GM20431 (cell line): ENCODE data around the gene MARCOL.

ENCODE experiments used
- in situ Hi-C: fragments of 300-500 bp; cut with MseI, MboI; formaldehyde crosslinking; loops from one replicate; pipeline ENCODE4 v1.15.0; 2020; ENCODE audit warnings: low sequenced_read_pairs; ENCODE audit not compliant: unreplicated experiment

The MARCOL gene, protein sequence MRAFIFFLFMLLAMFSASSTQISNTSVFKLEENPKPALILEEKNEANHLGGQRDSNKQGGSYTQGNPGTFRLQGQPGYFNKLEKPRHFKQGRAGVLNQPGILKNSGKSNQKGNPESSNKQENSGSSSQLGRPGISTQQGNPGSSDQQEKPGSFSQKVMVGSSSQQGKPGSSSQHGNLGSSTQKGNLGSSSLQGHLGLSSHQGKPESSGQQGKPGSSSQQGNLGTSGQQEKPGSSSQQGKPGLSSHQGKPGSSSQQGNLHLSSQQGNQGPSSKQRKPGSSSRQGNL

DNA sequence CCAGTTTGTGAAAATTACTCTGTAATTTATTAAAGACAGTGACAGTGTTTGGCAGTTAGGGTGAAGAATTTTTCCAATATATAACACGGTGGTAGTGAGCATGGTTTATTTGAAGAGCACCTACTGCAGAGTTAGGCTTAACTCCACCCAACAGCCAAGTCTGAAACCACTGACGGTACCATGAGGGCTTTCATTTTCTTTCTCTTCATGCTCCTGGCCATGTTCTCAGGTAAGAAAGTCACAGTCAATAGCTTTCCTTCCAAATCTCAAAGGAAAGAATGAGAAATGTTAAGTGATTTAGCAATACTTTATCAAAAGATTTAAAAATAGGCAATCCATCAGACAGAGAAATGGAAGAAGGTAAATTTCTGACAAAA is at the start of gene MARCOL:
Gene MARCOL, plus strand, starts transcription at position 108 of the 377 bp plus-strand sequence. Its CDS starts 73 bp downstream, at position 181.
- in situ Hi-C loops, result no loop called here

DNA sequence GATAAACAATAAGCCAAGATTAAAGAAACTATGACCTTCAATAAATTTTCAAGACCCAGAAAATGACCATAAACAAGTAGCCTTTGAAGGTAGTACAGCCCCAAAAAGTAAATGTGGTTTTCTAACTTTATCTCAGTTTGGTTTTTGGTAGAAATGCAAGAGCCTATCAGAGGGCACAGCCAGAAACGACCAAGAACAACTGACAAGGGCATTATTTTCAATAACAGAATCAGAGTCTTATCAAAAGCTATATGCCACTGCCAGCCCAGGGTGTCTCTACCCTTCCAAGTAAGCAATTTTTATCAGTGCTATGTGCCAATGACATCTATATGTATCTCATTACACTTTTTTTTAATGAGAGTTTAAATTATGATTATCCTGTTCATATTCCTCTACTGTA is 47.3 kb upstream of the MARCOL start:
- in situ Hi-C loops, result no loop called here

DNA sequence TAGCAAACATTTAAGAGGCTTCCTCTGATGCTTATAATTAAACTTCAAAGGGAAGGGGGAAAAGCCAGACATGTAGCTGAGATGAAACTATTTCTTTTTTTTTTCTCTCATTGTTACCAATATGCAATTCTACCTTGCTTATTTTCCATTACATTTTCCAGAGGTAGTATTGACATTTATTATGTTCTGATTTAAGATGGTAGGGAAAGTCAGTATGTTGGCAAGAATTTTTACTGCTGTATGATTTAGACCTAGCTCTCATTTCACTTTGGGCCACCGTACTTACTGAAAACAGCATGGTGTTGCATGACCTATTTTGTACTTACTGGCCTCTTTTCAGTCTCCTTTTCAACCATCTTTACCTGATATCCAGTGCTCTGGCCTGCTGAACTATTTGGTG is 45.1 kb upstream of the MARCOL start:
- in situ Hi-C loops, result no loop called here

DNA sequence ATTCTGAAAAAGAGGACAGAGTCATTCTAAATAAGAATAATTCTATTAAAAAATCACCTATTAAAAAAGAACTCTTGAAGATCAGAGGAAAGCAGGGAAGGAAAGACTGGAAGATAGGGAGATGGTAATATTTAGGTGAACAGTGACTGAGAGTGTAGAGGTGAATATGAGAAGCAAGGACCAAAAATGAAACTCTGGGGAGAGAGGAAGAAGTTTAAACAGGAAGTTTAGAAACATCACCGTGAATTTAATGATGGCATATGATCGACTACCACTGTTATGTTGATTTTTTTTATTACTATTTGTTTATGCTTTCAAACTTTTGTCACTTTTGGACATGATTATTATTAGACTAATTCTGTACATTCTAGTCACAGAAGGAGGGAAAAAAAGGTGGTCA is 37.2 kb upstream of the MARCOL start:
- in situ Hi-C loops, result no loop called here

DNA sequence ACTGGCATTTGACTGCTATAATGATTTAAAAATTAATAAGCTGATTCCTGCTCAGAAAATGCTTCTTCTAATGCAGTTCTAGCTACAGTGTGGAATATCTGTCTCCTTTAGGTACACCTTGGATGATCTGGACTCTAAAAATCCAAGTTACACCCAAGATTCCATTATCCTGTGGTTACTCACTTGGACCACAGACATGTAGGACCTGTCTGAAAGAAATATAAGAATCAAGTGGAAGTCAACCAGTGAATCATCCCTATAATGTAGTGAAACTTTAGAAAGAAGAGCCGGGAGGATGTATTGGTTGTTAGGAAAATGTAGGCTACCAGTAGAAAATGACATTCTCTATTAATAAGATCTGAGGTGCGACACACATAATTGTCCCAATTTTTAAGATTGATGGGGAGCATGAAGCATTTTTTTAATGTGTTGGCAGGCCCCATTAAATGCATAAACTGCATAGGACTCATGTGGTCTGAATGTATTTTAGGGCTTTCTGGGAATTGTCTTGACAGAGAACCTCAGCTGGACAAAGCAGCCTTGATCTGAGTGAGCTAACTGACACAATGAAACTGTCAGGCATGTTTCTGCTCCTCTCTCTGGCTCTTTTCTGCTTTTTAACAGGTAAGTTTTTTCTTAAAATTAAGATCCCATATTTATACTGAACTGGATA is 35.7 kb upstream of the MARCOL start, which contains the start of gene SPINK6:
Gene SPINK6, plus strand, starts transcription at position 512 of the 673 bp plus-strand sequence. Its CDS starts 55 bp downstream, at position 567.
- in situ Hi-C loops, result no loop called here

DNA sequence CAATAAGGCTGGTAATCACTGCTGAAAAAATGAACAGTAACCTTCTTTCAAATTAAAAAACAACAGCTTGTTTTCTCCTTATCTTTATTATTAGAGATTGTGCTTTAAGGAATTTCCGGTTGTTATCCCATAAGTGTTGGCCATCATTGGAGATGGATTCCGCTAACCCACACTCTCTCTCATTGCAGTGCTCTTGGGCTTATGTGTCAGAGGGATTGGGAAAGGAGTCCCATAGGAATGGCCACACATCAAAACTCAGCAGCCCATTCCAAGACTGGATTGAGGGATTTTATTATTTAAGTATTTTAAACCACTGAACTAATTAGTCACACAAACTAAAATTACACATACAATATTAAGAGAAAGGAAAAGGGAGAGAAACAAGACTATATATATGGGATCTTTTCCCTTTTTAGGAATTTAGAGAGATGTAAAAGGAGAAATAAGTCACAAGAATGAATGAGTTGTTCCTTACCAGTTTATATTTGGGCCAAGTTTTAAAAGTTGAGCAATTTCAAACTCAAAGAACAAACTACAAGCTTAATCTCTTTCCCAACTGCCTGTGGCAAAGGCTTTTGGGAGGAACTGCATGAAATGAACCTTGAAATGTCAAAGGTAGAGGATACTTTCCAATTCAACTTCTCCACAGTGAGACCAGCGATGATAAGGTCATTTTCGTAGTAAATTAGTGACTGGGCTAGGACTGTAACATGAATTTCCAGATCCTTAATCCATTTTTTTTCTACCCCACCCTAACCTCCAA is 33.1 kb upstream of the MARCOL start:
- in situ Hi-C loops, result no loop called here

DNA sequence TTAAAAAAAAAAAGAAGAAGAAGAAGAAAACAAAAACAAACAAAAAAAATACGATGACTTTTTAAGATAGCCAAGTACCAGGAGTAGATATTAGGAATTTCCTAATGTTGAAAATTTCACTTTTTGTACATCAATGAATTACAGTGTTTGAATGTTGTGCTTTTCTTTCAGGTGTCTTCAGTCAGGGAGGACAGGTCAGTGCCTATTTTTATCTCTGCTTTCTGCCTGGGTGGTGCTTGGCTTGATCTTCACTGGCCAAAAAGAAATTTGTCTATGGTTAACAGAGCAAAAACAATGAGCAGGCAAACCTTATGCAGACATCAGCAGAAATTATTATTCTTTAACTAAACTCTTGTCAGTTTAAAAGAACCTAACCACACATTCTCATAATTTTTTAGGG is 32.5 kb upstream of the MARCOL start:
- in situ Hi-C loops, result no loop called here

DNA sequence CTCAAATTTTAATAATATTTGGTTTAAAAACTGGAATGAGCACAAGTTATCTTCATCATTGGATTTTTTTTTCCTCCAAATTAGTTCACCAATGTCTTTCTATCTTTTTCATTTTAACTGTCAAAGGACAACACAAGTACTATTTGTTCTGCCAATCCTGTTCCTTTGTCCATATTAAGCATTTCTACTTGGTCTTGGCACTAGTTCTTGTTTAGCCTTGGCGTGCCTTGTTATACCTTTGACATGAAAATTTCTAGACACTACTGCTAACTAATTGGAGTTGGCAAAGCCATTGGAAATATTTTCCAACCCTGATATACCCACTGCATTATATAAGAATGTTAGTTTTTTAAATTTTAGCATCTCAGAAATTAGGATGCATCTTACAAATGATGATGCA is 31.7 kb upstream of the MARCOL start:
- in situ Hi-C loops, result no loop called here

DNA sequence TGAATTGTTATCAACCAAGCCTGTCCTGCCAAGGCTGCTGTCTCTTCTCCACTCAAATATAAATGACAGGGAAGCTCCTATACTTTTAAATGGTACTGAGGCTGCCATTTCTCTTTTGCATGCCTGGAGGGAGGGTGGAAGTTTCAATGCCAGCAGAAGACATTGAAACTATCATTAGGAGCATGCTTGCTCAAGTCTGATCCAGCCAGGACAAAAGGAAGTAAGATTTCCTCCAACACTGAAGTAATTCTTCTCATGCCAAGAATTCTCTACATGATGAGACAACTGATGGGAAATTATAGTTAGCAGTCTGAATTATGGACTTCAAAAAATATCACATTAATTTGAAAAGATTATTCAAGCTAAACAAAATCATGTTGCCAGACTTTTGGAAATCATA is 30.1 kb upstream of the MARCOL start:
- in situ Hi-C loops, result no loop called here

DNA sequence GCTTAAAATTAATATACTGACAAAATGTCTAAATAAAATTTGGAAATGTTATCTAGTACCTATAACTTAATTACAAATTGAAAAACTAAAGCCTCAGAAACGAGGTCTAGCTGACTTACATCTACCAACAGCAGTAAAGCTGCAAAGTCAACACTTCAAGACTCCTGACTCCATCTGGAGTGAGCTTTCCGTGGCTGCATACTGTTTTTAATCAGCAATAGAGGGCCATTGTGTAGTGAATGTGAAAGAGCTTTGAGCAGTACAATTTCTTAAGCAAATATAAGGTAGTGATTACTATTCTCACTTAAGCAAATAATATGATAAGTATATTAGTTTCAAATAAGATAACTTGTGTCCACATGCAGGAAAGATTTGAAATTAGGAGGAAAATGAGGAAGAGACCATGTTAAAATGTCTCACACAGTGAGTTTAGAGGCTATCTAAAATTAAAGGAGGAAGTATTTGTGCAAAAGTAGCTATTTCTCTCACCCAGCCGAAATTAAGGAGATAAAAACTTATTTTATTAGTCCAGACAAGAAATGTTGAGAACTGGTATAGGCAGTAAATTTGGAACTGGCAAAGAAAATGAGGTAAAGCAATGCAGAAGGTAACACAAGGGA is 29.1 kb upstream of the MARCOL start:
- in situ Hi-C loops, result no loop called here

DNA sequence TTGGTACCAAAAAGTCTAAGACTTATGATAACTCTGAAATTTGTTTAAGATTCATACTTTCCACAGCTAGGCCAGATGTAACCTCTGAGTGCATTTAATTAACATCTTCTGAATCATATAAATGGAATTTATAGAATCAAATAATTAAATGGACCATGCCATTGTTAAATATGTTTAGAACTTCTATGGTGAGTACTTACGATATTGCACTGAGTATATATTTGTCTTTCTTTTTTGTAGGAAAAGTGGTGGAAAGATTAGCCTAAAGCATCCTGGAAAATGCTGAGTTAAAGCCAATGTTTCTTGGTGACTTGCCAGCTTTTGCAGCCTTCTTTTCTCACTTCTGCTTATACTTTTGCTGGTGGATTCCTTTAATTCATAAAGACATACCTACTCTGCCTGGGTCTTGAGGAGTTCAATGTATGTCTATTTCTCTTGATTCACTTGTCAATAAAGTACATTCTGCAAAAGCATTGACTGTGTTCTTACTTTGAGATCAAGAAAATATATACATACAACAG is 23.6 kb upstream of the MARCOL start:
- in situ Hi-C loops, result no loop called here

DNA sequence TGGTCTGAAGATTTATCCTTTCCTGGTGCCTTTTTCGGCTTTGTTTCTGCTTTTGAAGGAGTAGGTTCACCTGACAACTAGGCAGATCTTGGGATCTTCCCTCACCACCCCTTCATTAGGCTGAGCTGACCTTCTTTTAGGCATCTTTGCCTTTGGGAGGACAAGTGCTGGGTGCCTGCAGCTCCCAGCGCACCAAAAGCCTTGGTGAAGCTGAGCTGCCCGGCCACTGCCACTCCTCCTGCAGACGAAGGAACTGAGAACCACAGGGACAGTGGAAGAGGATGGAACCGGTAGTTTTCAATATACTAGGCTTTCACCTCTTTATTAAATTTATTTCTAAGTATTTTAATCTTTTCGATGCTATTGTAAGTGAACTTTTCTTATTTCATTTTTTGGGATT is 16.8 kb upstream of the MARCOL start:
- in situ Hi-C loops, result no loop called here

DNA sequence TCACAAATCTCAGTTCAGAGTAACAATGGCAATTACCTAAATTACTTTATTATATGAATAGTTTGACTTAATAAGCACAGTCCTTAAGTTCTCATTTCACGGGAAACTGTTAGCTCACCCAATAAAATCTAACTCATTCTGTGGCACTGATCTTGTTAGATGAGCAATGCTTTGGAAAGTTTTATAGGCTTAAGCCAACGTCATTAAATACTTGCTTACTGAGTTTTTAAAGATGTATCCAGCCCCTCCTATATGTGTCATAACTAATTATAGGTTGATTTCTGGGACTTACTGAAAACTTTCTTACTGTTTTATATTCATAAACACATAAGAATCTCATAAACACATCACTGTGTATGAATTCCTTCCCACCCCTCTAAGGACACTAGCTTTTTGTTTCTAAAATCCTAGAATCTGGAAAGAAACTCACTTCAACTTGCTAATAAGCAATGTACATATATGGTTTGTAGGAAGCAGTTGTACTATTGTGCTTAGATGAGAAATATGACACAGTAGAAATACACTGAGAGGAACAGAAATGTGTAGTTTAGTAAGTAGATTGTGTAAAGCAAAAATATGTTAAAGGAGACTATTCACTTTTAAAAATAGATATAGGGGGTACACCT is 14.1 kb upstream of the MARCOL start:
- in situ Hi-C loops, result no loop called here

DNA sequence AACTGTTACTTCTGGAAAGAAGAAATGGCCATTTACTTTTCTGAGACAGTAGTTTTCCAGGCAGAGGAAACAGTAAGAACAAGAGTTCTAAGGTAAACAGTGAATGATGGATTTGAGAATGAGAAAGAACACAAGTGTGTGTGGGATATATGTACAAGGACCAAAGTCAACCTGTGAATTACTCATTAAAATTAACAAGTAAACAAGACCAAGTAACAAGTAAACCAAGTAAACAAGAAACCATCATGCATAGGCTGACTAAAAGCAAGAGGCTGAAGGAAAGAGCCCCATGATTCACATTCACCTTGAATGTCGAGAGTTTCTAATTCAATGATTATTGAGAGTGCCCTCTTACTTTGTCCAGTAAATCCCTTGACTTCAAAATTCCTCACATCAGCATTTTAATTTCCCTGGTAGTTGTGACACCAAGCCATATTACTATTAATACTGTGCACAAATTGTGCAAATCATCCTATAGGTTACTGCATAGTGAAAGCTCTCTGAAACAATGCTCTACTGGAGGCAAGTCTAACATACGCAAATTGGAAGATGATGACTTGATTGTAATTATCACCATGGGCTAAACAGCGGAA is 9.8 kb upstream of the MARCOL start:
- in situ Hi-C loops, result no loop called here

DNA sequence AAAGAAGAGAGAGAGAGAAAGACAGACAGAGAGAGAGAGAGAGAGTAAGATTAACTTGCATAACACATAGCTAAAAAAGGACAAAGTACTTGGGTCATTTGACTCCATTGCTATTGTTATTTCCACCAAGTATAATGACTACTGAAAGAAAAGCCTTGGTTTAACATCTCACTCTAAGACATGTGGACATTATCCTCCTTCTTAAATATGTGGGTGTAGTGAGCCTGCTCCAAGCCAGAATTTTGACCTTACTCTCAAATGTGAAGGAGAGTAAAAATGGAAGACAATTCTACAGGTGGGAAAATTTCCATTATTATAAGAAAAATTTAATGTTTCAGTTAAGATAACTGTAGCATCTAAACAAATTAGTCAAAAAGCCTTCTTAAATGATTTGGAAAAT is 8.5 kb upstream of the MARCOL start:
- in situ Hi-C loops, result no loop called here

DNA sequence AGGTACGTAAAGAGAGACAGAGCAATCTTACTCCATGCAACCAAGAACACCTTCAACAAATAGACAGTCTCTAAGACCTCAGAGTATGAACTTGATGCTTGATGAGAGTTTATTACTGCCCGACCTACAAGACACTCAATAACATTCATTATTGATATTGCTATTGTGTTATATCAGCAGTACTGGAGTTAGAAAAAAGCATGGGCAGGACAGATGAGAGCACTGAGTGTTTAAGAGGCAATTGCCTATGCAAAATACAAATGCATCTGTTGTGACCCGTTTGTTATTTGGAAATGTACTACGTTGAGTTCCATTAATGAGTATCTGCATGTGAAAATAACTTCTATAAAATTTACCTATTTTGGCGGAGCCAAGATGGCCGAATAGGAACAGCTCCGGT is 8.1 kb upstream of the MARCOL start:
- in situ Hi-C loops, result no loop called here

DNA sequence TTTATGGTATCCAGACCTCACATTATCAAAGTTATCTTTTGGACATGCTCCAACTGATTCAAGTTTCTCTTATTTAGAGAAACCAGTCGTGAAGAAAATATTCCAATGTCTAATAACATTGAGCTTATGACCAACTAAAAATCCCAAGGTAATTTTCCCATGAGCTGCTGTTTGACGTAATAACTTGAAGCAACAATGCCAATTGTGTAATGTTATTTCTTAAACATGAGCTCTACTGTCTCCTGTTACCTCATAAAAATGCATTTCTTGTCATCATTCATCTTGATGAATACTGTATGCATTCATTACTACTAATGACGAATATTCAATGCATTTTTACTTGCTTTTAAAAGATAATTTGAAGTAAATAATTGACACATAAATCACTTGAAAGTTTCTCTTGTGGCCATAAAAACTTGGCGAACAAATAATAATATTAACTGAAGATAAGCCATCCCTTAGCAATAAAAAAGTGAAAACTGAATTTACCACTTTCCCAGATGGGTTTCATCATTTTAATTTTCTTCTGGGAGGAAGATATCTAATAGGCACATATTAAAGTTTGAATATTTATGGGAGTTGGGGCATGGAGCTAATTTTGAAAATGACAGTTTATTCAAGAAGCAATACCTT is 424 bp upstream of the MARCOL start:
- in situ Hi-C loops, result no loop called here

DNA sequence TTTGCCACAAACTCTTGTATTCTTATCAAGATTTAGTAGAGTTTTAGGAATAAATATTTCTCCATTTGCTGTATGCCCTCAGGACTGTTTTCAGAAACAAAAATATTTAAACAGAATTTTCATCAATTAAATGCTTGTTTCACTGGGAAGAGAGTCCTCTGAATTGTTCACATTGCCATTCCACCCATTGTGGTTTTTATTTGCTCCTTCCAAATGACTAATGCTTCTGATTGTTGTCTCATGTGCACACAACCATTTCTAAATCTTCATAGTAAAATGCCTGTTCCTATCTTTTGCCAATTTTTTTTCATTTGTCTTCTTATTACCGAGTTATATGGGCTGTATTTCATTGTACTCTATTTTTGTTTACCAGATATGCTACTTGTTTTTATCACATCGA is 10.6 kb downstream of the MARCOL start:
- in situ Hi-C loops, result no loop called here

DNA sequence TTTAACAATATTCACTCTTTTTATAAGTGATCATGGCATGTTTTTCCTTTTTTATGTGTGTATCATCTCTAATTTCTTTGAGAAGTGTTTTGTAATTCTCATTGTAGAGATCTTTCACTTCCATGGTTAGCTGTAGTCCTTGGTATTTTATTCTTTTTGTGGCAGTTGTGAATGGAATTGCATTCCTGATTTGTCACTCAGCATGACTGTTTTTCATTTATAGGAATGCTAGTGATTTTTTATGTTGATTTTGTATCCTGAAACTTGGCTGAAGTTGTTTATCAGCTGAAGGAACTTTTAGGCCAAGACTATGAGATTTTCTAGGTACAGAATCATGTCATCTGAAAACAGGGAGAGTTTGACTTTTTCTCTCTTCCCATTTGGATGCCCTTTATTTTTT is 17.1 kb downstream of the MARCOL start:
- in situ Hi-C loops, result no loop called here
